HEK293 (cell line): ENCODE results near the gene ANO1.

ENCODE experiments used
- ZNF670 ChIP-seq: fragments of 450-650 bp; formaldehyde crosslinking; IDR thresholded peaks from 2 replicates; pipeline ENCODE4 v1.5.1; 2016; ENCODE audit warnings: missing biosample characterization, missing genetic modification characterization, low read depth
- ZNF677 ChIP-seq: fragments of 450-650 bp; IDR thresholded peaks from 2 replicates; pipeline ENCODE4 v1.5.0; 2018; ENCODE audit warnings: missing biosample characterization, mild to moderate bottlenecking, missing genetic modification characterization, moderate library complexity
- TF ChIP-seq, protein P1 (sequence below): fragments of 450-650 bp; formaldehyde crosslinking; IDR thresholded peaks from 2 replicates; pipeline ENCODE4 v1.5.1; 2016; ENCODE audit warnings: missing biosample characterization, missing genetic modification characterization
- TF ChIP-seq, protein P2 (sequence below): fragments of 450-650 bp; formaldehyde crosslinking; IDR thresholded peaks from 2 replicates; pipeline ENCODE4 v1.5.1; 2016; ENCODE audit warnings: missing biosample characterization, missing genetic modification characterization

DNA sequence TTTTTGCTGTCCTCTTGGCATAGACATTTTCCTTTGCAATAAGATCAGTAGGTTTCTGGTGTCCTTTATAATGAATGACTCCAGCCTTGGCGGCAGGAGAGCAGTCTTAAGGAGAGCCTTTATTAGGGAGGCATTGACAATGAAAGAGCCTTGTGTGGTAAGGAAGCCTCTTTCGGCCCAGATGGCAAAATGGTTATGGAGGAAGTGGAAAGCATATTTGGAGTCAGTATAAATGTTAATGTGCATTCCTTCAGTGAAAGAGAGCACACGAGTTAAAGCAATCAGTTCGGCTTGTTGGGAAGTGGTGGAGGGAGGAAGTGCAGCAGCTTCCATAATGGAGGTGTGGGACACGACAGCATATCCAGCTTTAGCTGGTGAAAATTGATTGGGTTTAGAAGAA is 18.1 kb upstream of the ANO1 start:
- TF ChIP-seq, protein P1, sequence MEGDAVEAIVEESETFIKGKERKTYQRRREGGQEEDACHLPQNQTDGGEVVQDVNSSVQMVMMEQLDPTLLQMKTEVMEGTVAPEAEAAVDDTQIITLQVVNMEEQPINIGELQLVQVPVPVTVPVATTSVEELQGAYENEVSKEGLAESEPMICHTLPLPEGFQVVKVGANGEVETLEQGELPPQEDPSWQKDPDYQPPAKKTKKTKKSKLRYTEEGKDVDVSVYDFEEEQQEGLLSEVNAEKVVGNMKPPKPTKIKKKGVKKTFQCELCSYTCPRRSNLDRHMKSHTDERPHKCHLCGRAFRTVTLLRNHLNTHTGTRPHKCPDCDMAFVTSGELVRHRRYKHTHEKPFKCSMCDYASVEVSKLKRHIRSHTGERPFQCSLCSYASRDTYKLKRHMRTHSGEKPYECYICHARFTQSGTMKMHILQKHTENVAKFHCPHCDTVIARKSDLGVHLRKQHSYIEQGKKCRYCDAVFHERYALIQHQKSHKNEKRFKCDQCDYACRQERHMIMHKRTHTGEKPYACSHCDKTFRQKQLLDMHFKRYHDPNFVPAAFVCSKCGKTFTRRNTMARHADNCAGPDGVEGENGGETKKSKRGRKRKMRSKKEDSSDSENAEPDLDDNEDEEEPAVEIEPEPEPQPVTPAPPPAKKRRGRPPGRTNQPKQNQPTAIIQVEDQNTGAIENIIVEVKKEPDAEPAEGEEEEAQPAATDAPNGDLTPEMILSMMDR (tag by site-specific recombination) = no peak
- TF ChIP-seq ZNF670 (tag by site-specific recombination) = no peak
- TF ChIP-seq, protein P2, sequence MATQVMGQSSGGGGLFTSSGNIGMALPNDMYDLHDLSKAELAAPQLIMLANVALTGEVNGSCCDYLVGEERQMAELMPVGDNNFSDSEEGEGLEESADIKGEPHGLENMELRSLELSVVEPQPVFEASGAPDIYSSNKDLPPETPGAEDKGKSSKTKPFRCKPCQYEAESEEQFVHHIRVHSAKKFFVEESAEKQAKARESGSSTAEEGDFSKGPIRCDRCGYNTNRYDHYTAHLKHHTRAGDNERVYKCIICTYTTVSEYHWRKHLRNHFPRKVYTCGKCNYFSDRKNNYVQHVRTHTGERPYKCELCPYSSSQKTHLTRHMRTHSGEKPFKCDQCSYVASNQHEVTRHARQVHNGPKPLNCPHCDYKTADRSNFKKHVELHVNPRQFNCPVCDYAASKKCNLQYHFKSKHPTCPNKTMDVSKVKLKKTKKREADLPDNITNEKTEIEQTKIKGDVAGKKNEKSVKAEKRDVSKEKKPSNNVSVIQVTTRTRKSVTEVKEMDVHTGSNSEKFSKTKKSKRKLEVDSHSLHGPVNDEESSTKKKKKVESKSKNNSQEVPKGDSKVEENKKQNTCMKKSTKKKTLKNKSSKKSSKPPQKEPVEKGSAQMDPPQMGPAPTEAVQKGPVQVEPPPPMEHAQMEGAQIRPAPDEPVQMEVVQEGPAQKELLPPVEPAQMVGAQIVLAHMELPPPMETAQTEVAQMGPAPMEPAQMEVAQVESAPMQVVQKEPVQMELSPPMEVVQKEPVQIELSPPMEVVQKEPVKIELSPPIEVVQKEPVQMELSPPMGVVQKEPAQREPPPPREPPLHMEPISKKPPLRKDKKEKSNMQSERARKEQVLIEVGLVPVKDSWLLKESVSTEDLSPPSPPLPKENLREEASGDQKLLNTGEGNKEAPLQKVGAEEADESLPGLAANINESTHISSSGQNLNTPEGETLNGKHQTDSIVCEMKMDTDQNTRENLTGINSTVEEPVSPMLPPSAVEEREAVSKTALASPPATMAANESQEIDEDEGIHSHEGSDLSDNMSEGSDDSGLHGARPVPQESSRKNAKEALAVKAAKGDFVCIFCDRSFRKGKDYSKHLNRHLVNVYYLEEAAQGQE = no peak
- no peak for TF ChIP-seq ZNF677 (tag by site-specific recombination)
